OCI-LY3 (cell line): ENCODE measurements around the gene DUOX2.
A peak's percentile ranks its signal among the peaks of the same experiment; 100 is the strongest.

Experiments used
- H2AFZ ChIP-seq: fragments of 200-600, 300-600 bp; shearing (Covaris generic); 2 replicates; pipeline ENCODE4 v1.6.0; 2014; ENCODE audit warnings: antibody characterized with exemption, low read depth, low read length
- H3K27ac ChIP-seq: fragments of 200-600, 300-600 bp; sonication (generic); 2 replicates; pipeline ENCODE4 v1.5.1; 2014; ENCODE audit warnings: mild to moderate bottlenecking, low read length, moderate library complexity, mixed read lengths
- H3K27me3 ChIP-seq: fragments of 200-600, 300-600 bp; sonication (generic); 2 replicates; pipeline ENCODE4 v1.6.1; 2014; ENCODE audit warnings: low read depth, low read length, mixed read lengths
- H3K36me3 ChIP-seq: fragments of 200-600, 300-600 bp; sonication (generic); replicated peaks from 2 replicates; pipeline ENCODE3; 2014; ENCODE audit warnings: low read depth, low read length, mixed read lengths
- H3K4me1 ChIP-seq: fragments of 300-600, 200-600 bp; sonication (generic); 2 replicates; pipeline ENCODE4 v1.6.1; 2014; ENCODE audit warnings: low read length, mixed read lengths
- H3K4me2 ChIP-seq: fragments of 200-600, 300-600 bp; sonication (generic); 2 replicates; pipeline ENCODE4 v1.6.1; 2014; ENCODE audit warnings: low read length, mixed read lengths
- H3K4me3 ChIP-seq: fragments of 300-600, 200-600 bp; sonication (generic); 2 replicates; pipeline ENCODE4 v1.5.1; 2014; ENCODE audit warnings: antibody characterized with exemption, mild to moderate bottlenecking, low read length, moderate library complexity
- H3K79me2 ChIP-seq: fragments of 300-600, 200-600 bp; shearing (Covaris generic); 2 replicates; pipeline ENCODE4 v1.6.1; 2014; ENCODE audit warnings: mild to moderate bottlenecking, low read length, mixed read lengths
- H3K9ac ChIP-seq: fragments of 300-600, 200-600 bp; shearing (Covaris generic); 2 replicates; pipeline ENCODE4 v1.6.0; 2014; ENCODE audit warnings: mild to moderate bottlenecking, low read length, moderate library complexity
- H3K9me3 ChIP-seq: fragments of 200-600, 300-600 bp; shearing (Covaris generic); 2 replicates; pipeline ENCODE4 v1.6.1; 2014; ENCODE audit warnings: low read length, mixed read lengths; ENCODE audit not compliant: insufficient read depth
- H4K20me1 ChIP-seq: fragments of 200-600, 300-600 bp; sonication (generic); 2 replicates; pipeline ENCODE4 v1.6.1; 2016; ENCODE audit warnings: low read length, mixed read lengths; ENCODE audit not compliant: insufficient read depth
- EZH2phosphoT487 ChIP-seq: fragments of 200-600 bp; shearing (Covaris generic); IDR thresholded peaks from 2 replicates; pipeline ENCODE4 v1.6.1; 2018; ENCODE audit warnings: antibody characterized with exemption, mixed run types, low read depth
- TF ChIP-seq, protein P1 (sequence below): fragments of 200-600, 300-600 bp; sonication (generic); IDR thresholded peaks from 2 replicates; pipeline ENCODE4 v1.5.1; 2014; ENCODE audit warnings: antibody characterized with exemption, low read length, low read depth

Gene DUOX2

GRCh38 chr15:45126535-45127158 lies 12.7 kb upstream of the DUOX2 start:
- Histone ChIP-seq H3K79me2 (no peaks in the 10 kb centered on the region), H3K4me2 (no peak overlapping the region), H3K9ac (no peak overlapping the region), H3K4me3 (no peak overlapping the region), H3K4me1 (no peaks in the 10 kb centered on the region), H2AFZ (no peak overlapping the region), H3K27ac (no peak overlapping the region), H3K9me3 (no peaks in the 10 kb centered on the region), H3K27me3 (peaks cover 34% of the 10 kb centered on the region), H4K20me1 (no peaks in the 10 kb centered on the region), H3K36me3 (no peaks in the 10 kb centered on the region)
- TF ChIP-seq EZH2phosphoT487 = no peak
- TF ChIP-seq, protein P1, sequence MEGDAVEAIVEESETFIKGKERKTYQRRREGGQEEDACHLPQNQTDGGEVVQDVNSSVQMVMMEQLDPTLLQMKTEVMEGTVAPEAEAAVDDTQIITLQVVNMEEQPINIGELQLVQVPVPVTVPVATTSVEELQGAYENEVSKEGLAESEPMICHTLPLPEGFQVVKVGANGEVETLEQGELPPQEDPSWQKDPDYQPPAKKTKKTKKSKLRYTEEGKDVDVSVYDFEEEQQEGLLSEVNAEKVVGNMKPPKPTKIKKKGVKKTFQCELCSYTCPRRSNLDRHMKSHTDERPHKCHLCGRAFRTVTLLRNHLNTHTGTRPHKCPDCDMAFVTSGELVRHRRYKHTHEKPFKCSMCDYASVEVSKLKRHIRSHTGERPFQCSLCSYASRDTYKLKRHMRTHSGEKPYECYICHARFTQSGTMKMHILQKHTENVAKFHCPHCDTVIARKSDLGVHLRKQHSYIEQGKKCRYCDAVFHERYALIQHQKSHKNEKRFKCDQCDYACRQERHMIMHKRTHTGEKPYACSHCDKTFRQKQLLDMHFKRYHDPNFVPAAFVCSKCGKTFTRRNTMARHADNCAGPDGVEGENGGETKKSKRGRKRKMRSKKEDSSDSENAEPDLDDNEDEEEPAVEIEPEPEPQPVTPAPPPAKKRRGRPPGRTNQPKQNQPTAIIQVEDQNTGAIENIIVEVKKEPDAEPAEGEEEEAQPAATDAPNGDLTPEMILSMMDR = peak; percentile 86

GRCh38 chr15:45123397-45123796 lies 9.4 kb upstream of the DUOX2 start:
- TF ChIP-seq EZH2phosphoT487 = no peak
- TF ChIP-seq, protein P1 = no peak
- Histone ChIP-seq H4K20me1 (no peaks in the 10 kb centered on the region), H3K36me3 (no peaks in the 10 kb centered on the region), H3K4me2 (no peak overlapping the region), H2AFZ (no peak overlapping the region), H3K9ac (no peak overlapping the region), H3K27ac (no peak overlapping the region), H3K27me3 (peaks cover 34% of the 10 kb centered on the region), H3K4me1 (no peaks in the 10 kb centered on the region), H3K9me3 (no peaks in the 10 kb centered on the region), H3K79me2 (no peaks in the 10 kb centered on the region), H3K4me3 (no peak overlapping the region)

DNA sequence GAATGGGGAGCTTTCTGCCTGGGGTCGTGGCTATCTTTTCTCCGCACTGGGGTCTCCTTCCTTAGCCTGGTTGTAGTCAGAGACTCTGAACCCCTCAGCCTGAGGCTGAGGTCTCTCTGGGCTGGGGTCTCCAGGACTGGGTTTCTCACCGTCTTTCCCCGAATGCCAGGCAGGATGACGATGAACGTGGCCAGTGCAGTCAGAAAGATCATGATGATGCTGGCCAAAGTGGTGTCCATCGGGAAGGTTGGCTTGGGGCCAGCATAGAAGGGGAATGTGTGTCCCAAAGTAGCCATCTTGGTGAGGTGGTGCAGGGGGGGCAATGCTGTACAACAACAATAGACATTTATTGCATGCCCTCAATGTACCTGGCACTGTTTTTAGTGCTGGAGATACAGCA lies 8.7 kb upstream of the DUOX2 start:
- Histone ChIP-seq H3K4me3 (no peak overlapping the region), H2AFZ (no peak overlapping the region), H3K79me2 (no peaks in the 10 kb centered on the region), H3K9me3 (no peaks in the 10 kb centered on the region), H3K36me3 (no peaks in the 10 kb centered on the region), H3K27me3 (peaks cover 34% of the 10 kb centered on the region), H3K4me1 (no peaks in the 10 kb centered on the region), H3K9ac (no peak overlapping the region), H4K20me1 (no peaks in the 10 kb centered on the region), H3K4me2 (no peak overlapping the region), H3K27ac (no peak overlapping the region)
- TF ChIP-seq, protein P1 = no peak
- no peak for TF ChIP-seq EZH2phosphoT487

DNA sequence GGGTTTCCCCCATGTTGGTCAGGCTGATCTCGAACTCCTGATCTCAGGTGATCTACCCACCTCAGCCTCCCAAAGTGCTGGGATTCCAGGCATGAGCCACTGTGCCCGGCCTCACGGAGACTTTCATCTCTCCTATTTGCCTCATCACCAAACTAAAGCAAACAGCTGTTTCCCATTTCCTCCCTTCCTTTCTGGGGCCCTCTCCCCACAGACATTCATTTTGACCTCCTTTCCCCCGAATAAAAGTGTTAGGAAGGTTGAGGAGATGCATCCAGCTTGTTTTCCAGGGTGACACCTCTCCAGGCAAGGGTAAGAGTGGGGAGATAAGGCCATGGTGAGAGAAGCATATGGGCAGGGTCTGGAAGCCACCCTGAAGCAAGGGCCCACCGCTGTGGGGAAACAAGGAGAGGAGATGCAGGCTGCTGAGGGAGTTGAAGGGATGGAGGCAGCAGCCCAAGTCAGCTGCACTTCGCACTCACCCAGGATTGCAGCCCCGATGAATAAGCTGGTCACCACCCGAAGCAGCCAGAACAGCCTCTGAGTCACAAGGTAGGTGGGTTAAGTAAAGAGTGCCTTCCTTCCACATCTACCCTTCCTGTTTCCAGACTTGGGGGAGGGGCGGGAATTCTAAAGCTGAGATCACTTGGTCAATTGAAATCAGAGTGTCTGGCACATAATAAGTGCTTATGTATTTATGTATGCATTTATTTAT lies 7.9 kb upstream of the DUOX2 start:
- Histone ChIP-seq H3K9ac (no peak overlapping the region), H3K4me1 (no peaks in the 10 kb centered on the region), H3K9me3 (no peaks in the 10 kb centered on the region), H3K36me3 (no peaks in the 10 kb centered on the region), H3K4me3 (no peak overlapping the region), H3K27ac (no peak overlapping the region), H3K4me2 (no peak overlapping the region), H3K79me2 (no peaks in the 10 kb centered on the region), H4K20me1 (no peaks in the 10 kb centered on the region), H3K27me3 (peaks cover 34% of the 10 kb centered on the region), H2AFZ (no peak overlapping the region)
- no peak for TF ChIP-seq EZH2phosphoT487
- TF ChIP-seq, protein P1 = no peak
